Eye (tissue), 1 donor: ENCODE data around the gene ADCY9.
A peak's percentile ranks its signal among the peaks of the same experiment; 100 is the strongest.
"Not testable (repeated sequence)": the region's sequence is repeated elsewhere in the genome, so short reads cannot be mapped to it uniquely, and the experiment has no call there.

Experiments used
- DNase-seq: peaks from one replicate; pipeline ENCODE4 v3.0.0-alpha.2; 2015

ADCY9 gene

DNA sequence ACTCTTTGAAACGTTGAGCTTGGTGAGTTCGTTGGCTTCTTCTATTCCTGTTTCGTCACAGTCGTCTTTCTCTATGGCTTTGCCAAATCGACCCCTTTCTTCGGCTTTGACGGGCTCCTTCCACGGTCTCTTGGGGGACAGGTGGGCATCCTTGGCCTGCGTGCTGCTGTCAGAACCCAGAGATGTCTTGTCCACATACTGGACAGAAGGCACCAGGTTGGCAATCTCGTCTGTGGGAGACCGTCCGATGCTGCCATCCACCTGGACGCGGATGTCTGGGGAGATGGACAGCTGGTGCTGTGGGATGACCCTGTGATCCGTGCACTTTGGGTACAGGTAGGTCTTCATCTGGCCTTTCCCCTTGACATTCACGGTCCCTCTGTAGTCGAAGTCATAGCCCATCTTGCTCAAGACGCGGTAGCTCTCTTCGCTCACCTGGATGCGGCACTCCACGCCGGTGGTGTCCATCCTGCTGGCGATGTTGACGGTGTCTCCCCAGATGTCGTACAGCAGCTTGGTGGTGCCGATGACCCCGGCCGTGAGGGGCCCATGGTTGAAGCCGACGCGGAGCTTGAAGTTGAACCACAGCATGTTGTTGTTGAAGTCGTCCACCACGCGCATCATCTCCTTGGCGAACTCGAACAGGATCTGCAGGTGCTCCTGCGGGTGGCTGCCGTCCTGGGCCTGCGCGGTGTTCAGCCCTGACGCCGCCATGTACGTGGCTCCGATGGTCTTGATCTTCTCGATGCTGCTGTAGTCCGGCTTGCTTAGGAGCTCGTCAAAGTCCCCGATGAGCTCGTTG is 150.3 kb downstream of the ADCY9 start:
- DNase-seq, result no peak

- DNase-seq, result no peak
Measured at GRCh38 chr16:3965306-3965705, 150.9 kb downstream of the ADCY9 start.

GRCh38 chr16:3964686-3965290 is 151.5 kb downstream of the ADCY9 start:
- DNase-seq, result no peak

DNA sequence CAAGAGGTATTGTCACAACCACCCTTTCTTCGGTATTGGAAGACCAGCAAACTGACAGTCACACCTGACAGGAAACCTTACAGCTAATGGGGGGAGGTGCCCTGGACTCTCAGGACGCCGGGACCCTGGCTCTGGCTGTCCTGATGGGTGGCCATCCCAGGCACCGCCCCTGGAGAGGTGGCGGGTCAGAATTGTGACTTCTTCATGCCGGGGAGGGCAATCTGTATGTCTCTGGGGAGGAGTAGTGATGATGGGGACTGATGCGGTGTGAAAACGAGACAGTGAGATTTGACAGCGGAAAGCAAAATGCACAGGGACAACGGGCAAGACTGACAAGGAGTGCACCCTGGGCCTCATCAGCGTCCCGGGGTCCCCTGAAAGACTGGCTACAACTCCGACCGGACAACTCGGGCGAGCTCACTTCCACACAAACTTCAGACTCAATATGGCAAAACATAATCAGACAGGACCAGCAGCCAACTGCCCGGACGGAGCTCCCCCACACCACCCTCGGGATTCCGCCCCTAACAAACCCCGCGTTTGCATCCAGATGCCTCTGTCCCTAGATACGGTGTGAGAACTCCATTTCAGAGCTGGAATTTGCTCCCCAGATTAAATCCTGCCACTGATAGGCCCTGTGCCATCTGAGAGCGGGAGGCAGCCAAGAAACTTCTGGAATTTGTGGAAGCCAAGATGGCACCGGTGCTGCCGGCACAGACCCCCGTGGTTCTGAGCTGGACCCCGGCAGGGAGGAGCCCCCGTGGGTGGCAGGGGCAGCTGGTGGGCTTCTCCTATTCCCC is 152.2 kb downstream of the ADCY9 start:
- no peak for DNase-seq

- DNase-seq, result no peak
Measured at GRCh38 chr16:3963203-3963602, 153.0 kb downstream of the ADCY9 start.

GRCh38 chr16:3961449-3961849 is 154.8 kb downstream of the ADCY9 start:
- DNase-seq, result no peak

DNA sequence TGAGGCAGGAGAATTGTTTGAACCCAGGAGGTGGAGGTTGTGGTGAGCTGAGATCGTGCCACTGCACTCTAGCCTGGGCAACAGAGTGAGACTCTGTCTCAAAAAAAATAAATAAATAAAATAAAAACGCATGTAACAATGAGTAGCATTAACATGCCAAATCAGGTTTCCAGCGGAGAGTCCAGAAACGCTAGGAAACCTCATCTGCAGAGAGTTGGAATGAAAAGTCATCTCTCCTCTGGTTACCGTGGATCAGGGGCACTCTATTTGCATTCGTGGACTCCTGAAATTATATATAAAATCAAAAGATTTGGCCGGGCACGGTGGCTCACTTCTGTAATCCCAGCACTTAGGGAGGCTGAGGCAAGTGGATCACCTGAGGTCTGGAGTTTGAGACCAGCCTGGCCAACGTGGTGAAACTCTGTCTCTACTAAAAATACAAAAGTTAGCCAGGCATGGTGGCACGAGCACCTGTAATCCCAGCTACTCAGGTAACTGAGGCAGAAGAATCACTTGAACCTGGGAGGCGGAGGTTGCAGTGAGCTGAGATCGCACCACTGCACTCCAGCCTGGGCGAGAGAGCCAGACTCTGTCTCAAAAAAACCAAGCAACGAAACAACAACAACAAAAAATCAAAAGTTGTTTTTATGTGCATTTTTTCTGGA is 156.2 kb downstream of the ADCY9 start:
- DNase-seq, result not testable (repeated sequence)

DNA sequence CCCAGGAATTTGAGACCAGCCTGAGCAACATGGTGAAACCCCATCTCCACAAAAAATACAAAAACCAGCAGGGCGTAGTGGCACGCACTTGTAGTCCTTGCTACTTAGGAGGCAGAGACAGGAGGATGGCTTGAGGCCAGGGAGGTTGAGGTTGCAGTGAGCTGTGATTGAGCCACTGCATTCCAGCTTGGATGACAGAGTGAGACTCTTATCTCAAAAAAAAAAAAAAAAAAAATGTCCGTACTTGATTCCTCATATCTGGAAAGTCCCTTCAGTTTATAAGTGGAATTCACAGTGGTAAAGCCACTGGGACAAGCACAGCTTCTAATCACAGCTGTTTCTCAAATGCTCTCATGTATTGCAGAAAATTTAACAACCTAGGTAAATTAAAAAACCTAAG is 157.1 kb downstream of the ADCY9 start:
- DNase-seq, result no peak

DNA sequence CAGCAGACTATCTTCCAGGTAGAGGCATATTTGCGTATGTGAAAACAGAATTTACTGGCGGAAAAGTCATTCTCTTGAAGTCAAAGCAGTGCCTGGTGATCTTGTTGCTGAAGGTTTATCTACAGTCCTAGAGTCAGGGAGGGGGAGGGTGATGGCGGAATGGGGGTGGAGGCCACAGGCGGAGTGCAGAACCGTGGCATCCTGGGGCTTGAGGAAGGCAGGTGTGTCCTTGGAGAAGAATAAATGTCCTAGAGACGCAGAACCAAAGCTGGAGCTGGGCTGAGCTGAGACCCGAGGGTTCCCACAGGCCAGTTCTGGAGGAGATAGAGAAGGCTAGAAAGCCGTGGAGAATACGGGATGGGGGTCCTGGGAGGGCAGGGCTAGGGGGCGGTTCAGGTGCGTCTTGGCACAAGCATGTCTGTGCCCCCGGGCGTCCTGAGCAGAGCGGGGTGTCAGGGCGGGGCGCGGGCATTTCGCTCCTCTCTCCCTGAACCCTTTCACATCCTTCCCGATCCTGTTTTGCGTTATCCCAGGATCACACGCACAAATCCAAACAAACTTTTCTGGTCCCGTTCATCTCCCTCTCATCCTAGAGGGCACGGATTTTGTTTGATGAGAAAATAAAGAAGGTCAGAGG is 158.8 kb downstream of the ADCY9 start:
- no peak for DNase-seq

GRCh38 chr16:3954411-3954921 is 161.8 kb downstream of the ADCY9 start:
- DNase-seq, result peak; percentile 77

DNA sequence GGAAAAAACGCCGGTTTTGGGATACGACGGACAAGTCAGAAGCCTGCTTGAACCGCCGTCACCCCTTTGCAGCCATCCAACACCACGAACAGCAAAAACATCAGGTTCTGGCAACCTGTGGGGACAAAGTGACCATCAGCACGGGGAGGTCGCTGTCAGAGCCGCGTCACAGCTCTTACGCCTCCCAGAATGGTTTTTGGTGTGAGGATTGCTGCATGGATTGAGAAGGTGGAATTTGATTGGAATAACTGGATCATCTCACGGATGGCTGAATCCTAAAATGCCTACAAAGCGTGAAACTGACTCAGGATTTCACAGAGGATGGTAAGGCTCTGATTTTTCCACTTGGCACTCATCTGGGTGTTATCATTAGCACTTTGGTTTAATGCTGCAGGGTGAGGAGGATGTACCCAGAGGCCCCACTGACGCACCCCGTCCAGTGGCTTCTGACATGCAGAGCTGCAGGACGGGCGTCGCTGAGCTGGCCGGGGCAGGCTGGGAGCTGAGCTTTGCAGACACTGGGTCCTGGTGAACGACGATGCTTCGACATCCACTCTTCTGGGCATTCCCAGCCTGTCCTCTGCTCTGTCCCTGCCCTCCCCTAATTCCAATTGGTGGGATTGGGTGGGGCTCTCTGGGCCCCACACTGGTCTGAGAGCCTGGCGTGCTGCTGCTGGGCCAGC is 162.4 kb downstream of the ADCY9 start:
- peak; percentile 88 for DNase-seq

DNA sequence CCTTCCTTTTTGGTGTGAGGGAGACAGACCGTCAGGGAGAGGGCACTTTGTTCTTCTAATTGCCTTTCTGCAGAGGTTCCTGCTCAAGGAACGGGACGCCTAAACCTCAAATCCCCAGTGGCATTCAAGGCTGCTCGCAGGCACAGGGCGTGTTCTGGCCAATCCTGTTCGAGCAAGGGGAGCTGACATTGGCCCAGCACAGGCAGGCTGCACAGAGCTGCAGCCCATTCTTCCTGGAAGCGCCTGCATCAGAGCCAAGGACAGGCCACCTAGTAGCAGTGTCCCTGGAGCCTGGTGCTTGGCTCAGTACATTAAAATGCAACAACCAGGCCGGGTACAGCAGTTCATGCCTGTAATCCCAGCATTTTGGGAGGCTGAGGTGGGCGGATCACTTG is 163.5 kb downstream of the ADCY9 start:
- no peak for DNase-seq

- DNase-seq, result peak; percentile 77
Measured at GRCh38 chr16:3951861-3952736, 164.1 kb downstream of the ADCY9 start.

- not testable (repeated sequence) for DNase-seq
Measured at GRCh38 chr16:3951380-3951779, 164.9 kb downstream of the ADCY9 start.

- DNase-seq, result peak; percentile 87
Measured at GRCh38 chr16:3950343-3951193, 165.7 kb downstream of the ADCY9 start.

DNA sequence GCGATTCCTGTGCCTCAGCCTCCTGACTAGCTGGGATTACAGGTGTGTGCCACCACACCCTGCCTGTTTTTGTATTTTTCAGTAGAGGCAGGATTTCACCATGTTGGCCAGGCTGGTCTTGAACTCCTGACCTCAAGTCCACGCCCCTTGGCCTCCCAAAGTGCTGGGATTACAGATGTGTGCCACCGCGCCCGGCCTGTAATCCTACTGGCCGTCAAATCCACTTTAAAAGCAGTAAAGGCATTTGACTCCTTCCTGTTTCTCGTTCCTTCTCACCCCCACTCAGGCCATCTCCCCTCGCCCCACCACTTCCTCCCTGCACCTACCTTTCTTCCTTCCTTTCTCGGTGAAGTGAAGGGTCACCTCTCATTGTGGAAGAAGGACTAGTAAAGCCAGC is 166.3 kb downstream of the ADCY9 start:
- DNase-seq, result no peak

DNA sequence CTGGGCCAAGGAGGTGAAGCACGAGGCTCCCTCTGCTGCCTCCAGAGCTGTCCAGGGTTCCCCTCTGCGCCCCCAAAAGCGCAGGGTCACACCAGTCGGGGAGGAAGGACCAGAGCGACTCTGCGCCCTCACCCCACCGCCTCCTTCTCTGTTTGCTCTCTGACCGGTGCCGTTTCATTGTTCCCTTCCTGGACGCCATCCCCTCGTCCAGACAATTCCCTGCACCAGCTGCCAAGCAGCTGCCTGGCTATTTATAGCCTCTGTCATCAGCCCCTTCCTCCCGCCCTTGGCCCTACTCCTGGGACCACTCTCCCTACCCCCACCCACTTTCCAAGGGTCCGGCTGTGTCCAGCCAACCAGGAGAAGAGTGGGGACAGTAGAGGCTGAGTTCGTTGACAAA is 167.0 kb downstream of the ADCY9 start:
- DNase-seq, result peak; percentile 79

- DNase-seq, result no peak
Measured at GRCh38 chr16:3948378-3948995, 167.8 kb downstream of the ADCY9 start.

DNA sequence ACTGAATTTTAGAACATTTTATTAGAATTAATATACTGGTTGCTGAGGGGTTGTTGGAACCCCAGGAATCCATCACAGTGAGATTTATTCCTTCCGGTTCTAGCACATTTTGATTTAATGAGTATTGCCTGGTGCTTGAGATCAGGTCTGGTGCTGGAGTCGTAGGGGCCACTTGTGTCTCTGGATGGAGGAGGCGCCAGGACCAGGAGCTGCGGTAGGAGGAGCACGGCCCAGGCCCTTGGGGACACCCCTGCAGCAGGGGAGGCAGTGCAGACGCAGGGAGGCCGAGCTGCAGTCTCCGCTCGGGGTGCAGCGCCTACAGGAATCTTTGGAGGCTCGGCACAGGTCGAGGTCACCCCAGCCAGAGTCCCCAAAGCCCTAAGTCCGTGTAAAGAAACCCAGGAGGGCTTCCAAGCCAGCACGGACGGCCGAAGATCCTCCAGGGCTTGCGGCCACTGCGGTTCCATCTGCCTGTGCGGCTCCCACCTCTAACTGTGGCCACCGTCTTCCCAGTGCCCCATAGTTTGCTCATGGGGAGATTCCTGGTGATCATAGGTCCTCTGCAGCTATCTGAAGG is 169.6 kb downstream of the ADCY9 start:
- no peak for DNase-seq
